ENCODE results near the gene CACNA2D4. TPM values are rescaled to one million over a fixed set of nuclear protein-coding genes. Genes with fewer than 3 reads are reported as not detected.

The CACNA2D4 gene
- polyA plus RNA-seq, 1 donor: 2.0 TPM

DNA sequence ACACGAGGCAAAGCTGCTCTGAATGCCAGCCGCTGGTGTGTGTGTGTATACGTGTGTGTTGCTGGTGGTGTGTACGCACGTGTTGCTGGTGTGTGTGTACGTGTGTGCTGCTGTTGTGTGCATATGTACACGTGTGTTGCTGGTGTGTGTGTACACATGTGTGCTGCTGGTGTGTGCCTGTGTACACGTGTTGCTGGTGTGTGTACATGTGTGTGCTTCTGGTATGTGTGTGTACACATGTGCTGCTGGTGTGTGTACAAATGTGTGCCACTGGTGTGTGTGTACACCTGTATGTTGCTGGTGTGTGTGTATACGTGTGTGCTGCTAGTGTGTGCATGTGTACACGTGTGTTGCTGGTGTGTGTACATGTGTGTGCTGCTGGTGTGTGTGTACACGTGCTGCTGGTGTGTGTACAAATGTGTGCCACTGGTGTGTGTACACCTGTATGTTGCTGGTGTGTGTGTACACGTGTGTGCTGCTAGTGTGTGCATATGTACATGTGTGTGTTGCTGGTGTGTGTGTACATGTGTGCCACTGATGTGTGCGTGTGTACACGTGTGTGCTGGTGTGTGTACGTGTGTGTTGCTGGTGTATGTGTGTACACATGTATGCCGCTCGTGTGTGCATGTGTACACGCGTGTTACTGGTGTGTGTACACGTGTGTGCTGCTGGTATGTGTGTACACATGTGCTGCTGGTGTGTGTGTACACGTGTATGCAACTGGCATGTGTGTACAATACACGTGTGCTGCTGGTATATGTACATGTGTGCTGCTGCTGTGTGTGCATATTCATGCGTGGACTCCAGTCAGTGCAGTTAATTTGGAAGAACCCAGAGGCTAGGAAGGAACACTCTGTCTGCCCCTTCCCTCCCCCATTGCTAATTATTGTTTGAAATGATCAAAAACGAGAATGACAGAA is 47.2 kb downstream of the CACNA2D4 start:
- no peak for DNase-seq (ENCODE audit: low read depth)

- no peak for DNase-seq (ENCODE audit: low read depth)
Observed at GRCh38 chr12:1870086-1870485, 48.4 kb downstream of the CACNA2D4 start.

GRCh38 chr12:1869145-1869544 is 49.3 kb downstream of the CACNA2D4 start:
- no peak for DNase-seq (ENCODE audit: low read depth)

- no peak for DNase-seq (ENCODE audit: low read depth)
Observed at GRCh38 chr12:1865284-1865866, 53.1 kb downstream of the CACNA2D4 start.

DNA sequence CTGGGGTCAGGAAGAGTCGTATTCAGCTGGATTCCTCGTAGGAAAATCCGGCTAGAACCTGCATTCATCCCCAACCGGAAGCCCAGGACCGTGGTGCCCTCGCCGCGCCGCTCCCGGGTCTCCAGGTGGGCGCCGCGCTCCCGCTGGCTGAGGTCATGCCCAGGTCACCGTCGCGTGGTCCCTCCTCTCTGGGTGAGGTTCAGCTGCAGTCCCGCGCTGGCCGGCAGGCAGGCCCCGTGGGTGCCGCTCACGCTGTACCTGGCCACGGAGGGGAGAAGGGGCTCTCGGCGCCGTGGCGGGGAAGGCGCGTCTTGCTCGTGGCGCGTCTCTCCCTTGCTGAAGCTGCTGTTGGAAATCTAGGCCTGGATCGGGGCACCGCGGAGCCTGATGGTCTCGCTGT is 53.6 kb downstream of the CACNA2D4 start:
- no peak for DNase-seq (ENCODE audit: low read depth)

- DNase-seq (ENCODE audit: low read depth): no peak
Observed at GRCh38 chr12:1864456-1864855, 54.0 kb downstream of the CACNA2D4 start.

- DNase-seq (ENCODE audit: low read depth): no peak
Observed at GRCh38 chr12:1863823-1864222, 54.6 kb downstream of the CACNA2D4 start.

GRCh38 chr12:1862973-1863372 is 55.5 kb downstream of the CACNA2D4 start:
- no peak for DNase-seq (ENCODE audit: low read depth)

GRCh38 chr12:1859643-1860042 is 58.8 kb downstream of the CACNA2D4 start:
- no peak for DNase-seq (ENCODE audit: low read depth)

DNA sequence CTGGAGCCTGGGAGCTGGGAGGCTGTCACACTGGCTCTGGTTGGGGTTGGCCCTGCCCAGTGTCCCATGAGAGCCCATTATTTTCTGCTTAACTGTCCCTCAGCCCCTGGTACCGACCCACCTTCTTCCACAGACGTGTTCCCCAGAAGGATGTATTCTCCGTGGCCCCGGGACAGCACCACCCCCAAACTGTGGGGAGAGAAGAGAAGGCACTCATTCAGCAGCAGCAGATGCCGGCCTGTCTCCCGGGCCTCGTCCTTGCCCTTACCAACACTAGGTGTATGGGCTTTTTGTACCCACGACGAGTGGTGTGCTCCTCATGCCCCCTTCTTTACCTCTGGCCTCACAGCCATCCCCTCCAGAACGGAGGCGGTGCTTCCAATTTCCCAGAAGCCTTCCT is 60.0 kb downstream of the CACNA2D4 start:
- no peak for DNase-seq (ENCODE audit: low read depth)

DNA sequence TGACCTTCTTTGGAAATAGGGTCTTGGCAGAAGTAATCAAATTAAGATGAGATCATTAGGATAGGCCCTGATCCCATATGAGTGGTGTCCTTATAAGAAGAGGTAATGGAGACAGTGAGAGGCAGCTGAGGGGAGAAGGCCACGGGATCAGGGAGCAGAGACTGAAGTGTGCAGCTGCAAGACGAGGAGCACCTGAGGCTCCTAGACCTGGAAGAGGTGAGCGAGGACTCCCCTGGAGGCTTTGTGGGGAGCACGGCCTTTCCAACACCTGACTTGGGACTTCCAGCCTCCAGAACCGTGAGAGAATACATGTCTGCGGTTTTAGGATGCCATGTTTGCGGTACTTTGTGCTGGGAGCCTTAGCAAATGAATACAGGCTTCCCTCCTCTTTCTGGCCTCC is 60.6 kb downstream of the CACNA2D4 start:
- no peak for DNase-seq (ENCODE audit: low read depth)

DNA sequence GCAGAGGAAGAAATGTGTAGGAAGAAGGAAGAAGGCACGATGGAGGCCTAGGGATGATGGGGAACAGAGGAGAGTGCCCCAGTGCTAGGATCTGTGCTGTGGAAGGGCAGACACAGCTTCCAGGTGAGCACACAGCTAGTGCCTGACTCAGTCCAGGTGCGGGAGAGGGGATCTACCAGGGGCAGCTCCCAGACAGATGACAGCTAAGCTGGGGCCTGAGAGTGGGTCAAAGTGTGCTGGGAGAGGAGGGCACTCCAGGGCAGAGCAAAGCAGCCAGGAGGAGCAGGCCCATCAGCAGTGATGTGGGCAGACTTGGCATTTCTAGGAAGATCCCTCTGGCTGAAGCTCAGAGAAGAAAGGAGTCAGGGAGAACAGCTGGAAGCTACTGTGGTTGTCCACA is 61.4 kb downstream of the CACNA2D4 start:
- DNase-seq (ENCODE audit: low read depth): no peak

GRCh38 chr12:1855241-1855640 is 63.2 kb downstream of the CACNA2D4 start:
- no peak for DNase-seq (ENCODE audit: low read depth)

DNA sequence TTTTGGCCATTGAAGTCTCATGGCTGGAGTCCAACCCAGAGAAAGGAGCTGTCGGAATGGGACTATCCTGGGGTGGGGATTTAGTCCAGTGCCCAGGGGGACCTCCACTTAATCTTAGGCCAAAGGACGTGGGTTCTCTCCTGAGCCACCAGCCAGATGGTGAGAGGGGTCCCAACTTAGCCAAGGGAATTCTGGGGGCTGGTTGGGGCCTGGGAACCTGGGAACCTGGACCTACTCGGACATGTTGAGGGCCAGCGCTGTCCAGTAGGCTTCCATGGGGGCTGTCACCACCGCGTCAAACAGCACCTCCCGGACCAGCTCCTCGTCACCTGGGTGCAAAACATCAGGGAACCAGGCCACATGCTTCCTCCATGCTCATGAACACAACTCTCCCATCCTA is 64.7 kb downstream of the CACNA2D4 start:
- DNase-seq (ENCODE audit: low read depth): no peak

DNA sequence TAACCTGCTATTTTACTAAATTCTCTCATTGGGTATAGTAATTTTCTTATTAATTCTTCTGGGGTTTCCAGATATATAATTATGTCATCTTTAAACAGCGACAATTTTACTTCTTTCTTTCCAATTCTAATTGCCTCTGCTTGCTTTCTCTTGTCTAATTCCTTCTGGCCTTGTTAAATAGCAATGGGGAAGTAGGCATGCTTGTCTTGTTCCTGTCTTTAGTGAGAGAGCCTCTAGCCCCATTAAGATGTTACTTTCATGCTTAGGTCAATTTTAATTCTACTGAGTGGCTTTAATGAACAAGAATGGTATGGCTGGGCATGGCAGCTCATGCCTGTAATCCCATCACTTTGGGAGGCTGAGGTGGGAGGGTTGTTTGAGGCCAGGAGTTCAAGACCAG is 66.4 kb downstream of the CACNA2D4 start:
- no peak for DNase-seq (ENCODE audit: low read depth)

DNA sequence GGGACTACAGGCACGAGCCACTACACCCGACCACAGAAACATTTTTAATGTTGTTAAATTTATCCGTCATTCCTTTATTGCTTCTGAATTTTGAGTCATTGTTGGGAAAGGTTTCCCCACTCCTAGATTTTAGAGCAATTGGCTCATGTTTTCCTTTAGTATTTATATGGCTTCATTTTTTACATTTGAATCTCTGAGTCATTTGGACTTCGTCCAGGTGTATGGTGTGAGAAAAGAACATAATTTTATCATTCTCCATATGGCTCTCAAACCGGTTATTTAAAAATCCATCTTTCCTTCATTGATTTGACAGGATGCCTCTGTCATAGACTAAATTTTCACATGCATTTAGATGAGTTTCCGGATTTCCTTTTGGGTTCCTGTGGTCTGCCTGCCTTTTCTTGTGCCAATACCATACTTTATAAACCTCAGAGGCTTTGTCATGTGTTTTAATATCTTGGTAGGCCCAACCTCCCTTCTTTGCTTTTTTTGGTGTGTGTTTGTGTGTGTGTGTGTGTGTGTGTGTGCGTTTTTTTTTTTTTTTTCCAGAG is 67.2 kb downstream of the CACNA2D4 start:
- no peak for DNase-seq (ENCODE audit: low read depth)

- DNase-seq (ENCODE audit: low read depth): no peak
Observed at GRCh38 chr12:1848745-1849144, 69.7 kb downstream of the CACNA2D4 start.

- DNase-seq (ENCODE audit: low read depth): no peak
Observed at GRCh38 chr12:1848146-1848545, 70.3 kb downstream of the CACNA2D4 start.

GRCh38 chr12:1847411-1847810 is 71.0 kb downstream of the CACNA2D4 start:
- DNase-seq (ENCODE audit: low read depth): no peak

GRCh38 chr12:1846421-1847405 is 71.7 kb downstream of the CACNA2D4 start:
- DNase-seq (ENCODE audit: low read depth): no peak

DNA sequence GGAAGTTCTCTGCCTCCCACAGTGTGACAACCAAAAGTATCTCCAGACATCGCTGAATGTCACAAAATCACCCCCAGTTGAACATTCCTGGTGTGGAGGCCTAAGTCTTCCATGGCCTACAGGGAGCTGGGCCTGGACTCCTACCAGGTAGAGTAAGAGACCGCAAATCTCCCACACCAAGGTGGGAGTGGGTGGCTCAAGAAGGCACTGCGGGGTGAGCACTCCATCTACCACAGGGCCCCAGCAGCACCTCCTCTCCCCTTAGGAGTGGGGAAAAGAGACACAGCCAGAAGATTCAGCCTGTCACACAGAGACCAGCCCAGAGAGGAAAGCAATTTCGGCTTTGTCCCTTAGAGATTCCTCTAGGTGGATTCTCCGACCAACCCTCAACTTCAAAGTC is 72.6 kb downstream of the CACNA2D4 start:
- DNase-seq (ENCODE audit: low read depth): no peak

GRCh38 chr12:1845427-1845826 is 73.0 kb downstream of the CACNA2D4 start:
- no peak for DNase-seq (ENCODE audit: low read depth)
